HCT116 (cell line): ENCODE measurements around the gene IRX2. TPM values are rescaled to one million over a fixed set of nuclear protein-coding genes. Genes with fewer than 3 reads are reported as not detected.

Source experiments
- ATAC-seq: fragments of 200-7000 bp; cut with Tn5 transposase; 2 replicates; pipeline ENCODE4 v1.9.1; 2020; ENCODE audit warnings: mild to moderate bottlenecking, moderate library complexity
- BruUV-seq: library from RNA; stranded (reverse); fragments of 400-500 nt; replicated peaks from 2 replicates; lab custom pipeline; 2021; lab: Mats Ljungman, UMichigan
- CTCF ChIA-PET: fragments of 300-600 bp; sonication (Branson Sonifier 250); formaldehyde crosslinking; loops from one replicate; lab custom pipeline; 2021; ENCODE audit warnings: antibody characterized with exemption; lab: Charles Lee
- POLR2A ChIA-PET: fragments of 300-600, 350-600 bp; sonication (Branson Sonifier 250); formaldehyde crosslinking; loops from one replicate; lab custom pipeline; 2021; ENCODE audit warnings: antibody characterized with exemption; lab: Charles Lee
- RAD21 ChIA-PET, 2 experiments: fragments of 300-600 bp; sonication (Branson Sonifier 250); formaldehyde crosslinking; loops; one replicate each; lab custom pipeline; 2023; ENCODE audit warnings: low total read pairs in 2 of 2; ENCODE audit not compliant: uncharacterized antibody in 2 of 2, unreplicated experiment in 2 of 2, low non-redundant PET in 1 of 2; lab: Charles Lee
- DNase-seq: peaks from one replicate; pipeline ENCODE4 v3.0.0-alpha.2; 2010; ENCODE audit warnings: low read depth, low spot score
- H2AFZ ChIP-seq: fragments of 200-600 bp; shearing (Covaris generic), sonication (generic); 2 replicates; pipeline ENCODE4 v1.6.1; 2017; ENCODE audit warnings: low read depth, mixed run types, mixed read lengths, antibody characterized with exemption, low read length; ENCODE audit not compliant: poor library complexity, severe bottlenecking
- H3K27ac ChIP-seq: 2 replicates; pipeline ENCODE4 v1.5.1; 2012; ENCODE audit warnings: low read depth, low read length
- H3K27me3 ChIP-seq: fragments of 200-600 bp; sonication (generic); 2 replicates; pipeline ENCODE4 v1.6.1; 2016; ENCODE audit warnings: mixed run types, low read length, mixed read lengths; ENCODE audit not compliant: insufficient read depth
- H3K36me3 ChIP-seq, 2 experiments: fragments of 200-500 bp in 1 of 2; fragments of 200-600 bp in 1 of 2; sonication (Bioruptor generic) in 1 of 2; sonication (generic) in 1 of 2; 2 replicates each; pipeline versions ENCODE4 v1.5.1 to v1.6.1; 2014 to 2016; ENCODE audit warnings: low read length in 2 of 2, inconsistent platforms in 1 of 2, mixed read lengths in 1 of 2, mixed run types in 1 of 2; ENCODE audit not compliant: insufficient read depth in 2 of 2, control insufficient read depth in 1 of 2
- H3K4me1 ChIP-seq, 2 experiments: fragments of 200-600 bp in 1 of 2; sonication (generic) in 1 of 2; 2 replicates each; pipeline versions ENCODE4 v1.5.1 to v1.6.1; 2012 to 2017; ENCODE audit warnings: low read length in 2 of 2, inconsistent platforms in 1 of 2, mild to moderate bottlenecking in 1 of 2, mixed read lengths in 1 of 2, mixed run types in 1 of 2, moderate library complexity in 1 of 2; ENCODE audit not compliant: insufficient read depth in 2 of 2, control insufficient read depth in 1 of 2
- H3K4me2 ChIP-seq: fragments of 200-600 bp; sonication (generic); 2 replicates; pipeline ENCODE4 v1.6.1; 2017; ENCODE audit warnings: mixed run types, low read length, mixed read lengths
- H3K4me3 ChIP-seq, 2 experiments: fragments of 200-600 bp in 1 of 2; sonication (generic) in 1 of 2; replicated peaks in 1 of 2; 2 replicates each; pipeline ENCODE4 v1.5.1; 2011 to 2016; ENCODE audit warnings: low read length in 2 of 2, control low read depth in 1 of 2, low read depth in 1 of 2, mild to moderate bottlenecking in 1 of 2, mixed read lengths in 1 of 2, mixed run types in 1 of 2
- H3K79me2 ChIP-seq: fragments of 200-600 bp; sonication (generic); 2 replicates; pipeline ENCODE4 v1.6.1; 2017; ENCODE audit warnings: mild to moderate bottlenecking, mixed run types, low read length, moderate library complexity, mixed read lengths; ENCODE audit not compliant: insufficient read depth
- H3K9ac ChIP-seq: fragments of 200-600 bp; sonication (generic); 2 replicates; pipeline ENCODE4 v1.6.1; 2016; ENCODE audit warnings: low read length, mixed read lengths
- H3K9me2 ChIP-seq: fragments of 200-600 bp; sonication (generic), shearing (Covaris generic); 2 replicates; pipeline ENCODE4 v1.6.1; 2017; ENCODE audit warnings: mixed run types, mild to moderate bottlenecking, moderate library complexity; ENCODE audit not compliant: insufficient read depth
- H3K9me3 ChIP-seq, 2 experiments: fragments of 200-500 bp in 1 of 2; fragments of 200-600 bp in 1 of 2; sonication (Bioruptor generic) in 1 of 2; sonication (generic) in 1 of 2; 2 replicates each; pipeline ENCODE4 v1.6.1; 2014 to 2017; ENCODE audit warnings: low read length in 2 of 2, mixed read lengths in 2 of 2, inconsistent platforms in 1 of 2, low read depth in 1 of 2, mild to moderate bottlenecking in 1 of 2, mixed run types in 1 of 2, moderate library complexity in 1 of 2; ENCODE audit not compliant: control insufficient read depth in 1 of 2, insufficient read depth in 1 of 2
- H4K20me1 ChIP-seq: fragments of 200-600 bp; sonication (generic), shearing (Covaris generic); 2 replicates; pipeline ENCODE4 v1.6.1; 2017; ENCODE audit warnings: mixed run types, mild to moderate bottlenecking, moderate library complexity; ENCODE audit not compliant: insufficient read depth
- ATF3 ChIP-seq: IDR thresholded peaks from 2 replicates; pipeline ENCODE4 v1.6.1; 2012
- CBX3 ChIP-seq: IDR thresholded peaks from 2 replicates; pipeline ENCODE4 v1.6.1; 2012; ENCODE audit warnings: low read depth
- CTCF ChIP-seq, 3 experiments: fragments of 200-600 bp in 1 of 3; sonication (generic) in 1 of 3; IDR thresholded peaks in 2 of 3; conservative IDR thresholded peaks in 1 of 3; 2 replicates each; pipeline ENCODE4 v1.5.1; 2012 to 2017; ENCODE audit warnings: low read depth in 2 of 3, low read length in 2 of 3, antibody characterized with exemption in 1 of 3, borderline replicate concordance in 1 of 3, control low read depth in 1 of 3, mild to moderate bottlenecking in 1 of 3, mixed read lengths in 1 of 3, mixed run types in 1 of 3, moderate library complexity in 1 of 3; ENCODE audit not compliant: insufficient read depth in 1 of 3
- EGR1 ChIP-seq: IDR thresholded peaks from 2 replicates; pipeline ENCODE4 v1.6.1; 2012; ENCODE audit warnings: low read depth
- ELF1 ChIP-seq: IDR thresholded peaks from 2 replicates; pipeline ENCODE4 v1.6.1; 2012; ENCODE audit warnings: low read depth, borderline replicate concordance
- EZH2 ChIP-seq: fragments of 200-600 bp; sonication (generic); IDR thresholded peaks from 2 replicates; pipeline ENCODE4 v1.6.1; 2017; ENCODE audit warnings: antibody characterized with exemption, mixed run types
- EZH2phosphoT487 ChIP-seq: fragments of 200-600 bp; IDR thresholded peaks from 2 replicates; pipeline ENCODE4 v1.6.1; 2018; ENCODE audit warnings: antibody characterized with exemption, borderline replicate concordance
- FOSL1 ChIP-seq: IDR thresholded peaks from 2 replicates; pipeline ENCODE4 v1.6.1; 2012; ENCODE audit warnings: low read depth
- JUND ChIP-seq: IDR thresholded peaks from 2 replicates; pipeline ENCODE4 v1.6.1; 2012
- MAX ChIP-seq: IDR thresholded peaks from 2 replicates; pipeline ENCODE4 v1.6.1; 2012
- POLR2A ChIP-seq: IDR thresholded peaks from 2 replicates; pipeline ENCODE4 v1.7.0; 2011; ENCODE audit warnings: borderline replicate concordance; ENCODE audit not compliant: insufficient read depth, insufficient read length; ENCODE audit errors: extremely low read depth
- REST ChIP-seq: IDR thresholded peaks from 2 replicates; pipeline ENCODE4 v1.6.1; 2012; ENCODE audit warnings: low read depth
- SIN3A ChIP-seq: IDR thresholded peaks from 2 replicates; pipeline ENCODE4 v1.6.1; 2012; ENCODE audit warnings: low read depth
- SP1 ChIP-seq: IDR thresholded peaks from 2 replicates; pipeline ENCODE4 v1.6.1; 2012; ENCODE audit warnings: low read depth
- SRF ChIP-seq: IDR thresholded peaks from 2 replicates; pipeline ENCODE4 v1.6.1; 2012; ENCODE audit warnings: low read depth
- TCF7L2 ChIP-seq: IDR thresholded peaks from 2 replicates; pipeline ENCODE4 v1.7.0; 2011; ENCODE audit warnings: borderline replicate concordance, inconsistent platforms; ENCODE audit not compliant: insufficient read depth, insufficient read length; ENCODE audit errors: extremely low read depth
- YY1 ChIP-seq: IDR thresholded peaks from 2 replicates; pipeline ENCODE4 v1.6.1; 2011; ENCODE audit warnings: low read length, low read depth, moderate library complexity, mild to moderate bottlenecking; ENCODE audit not compliant: insufficient replicate concordance; ENCODE audit errors: extremely low read depth
- ZBTB33 ChIP-seq: IDR thresholded peaks from 2 replicates; pipeline ENCODE4 v1.6.1; 2011; ENCODE audit warnings: mild to moderate bottlenecking, low read length, moderate library complexity; ENCODE audit not compliant: insufficient replicate concordance; ENCODE audit errors: extremely low read depth
- ZFX ChIP-seq: fragments of 450-650 bp; IDR thresholded peaks from 2 replicates; pipeline ENCODE4 v1.6.1; 2017
- ZNF274 ChIP-seq: fragments of 200-500 bp; sonication (Bioruptor generic); IDR thresholded peaks from 2 replicates; pipeline ENCODE4 v1.6.1; 2014; ENCODE audit warnings: mild to moderate bottlenecking, low read depth, low read length, inconsistent platforms
- intact Hi-C: fragments of 100-400 bp; cut with micrococcal nuclease; formaldehyde crosslinking; loops from 2 replicates; pipeline ENCODE4 v1.10.0; 2022
- total RNA-seq: library from RNA; stranded (reverse); gene quantifications from one replicate; pipeline ENCODE4 v1.2.1, GENCODE V29; 2021; ENCODE audit not compliant: unreplicated experiment

Gene IRX2
- total RNA-seq, 1 experiment from 2014 or later = not detected

GRCh38 chr5:2754581-2755075, 3.2 kb upstream of the IRX2 start:
- H3K27ac ChIP-seq = no peak overlapping the region
- ATAC-seq (no peak), DNase-seq (no peak)
- CTCF ChIA-PET = no interaction called here
- intact Hi-C loops = no loop called here
- H2AFZ ChIP-seq = no peak overlapping the region
- TF ChIP-seq EZH2 = no peak
- TF ChIP-seq FOSL1 = no peak
- TF ChIP-seq SP1 = no peak
- TF ChIP-seq CBX3 = no peak
- TF ChIP-seq ZFX = no peak
- no peak for TF ChIP-seq ELF1
- TF ChIP-seq MAX = no peak
- TF ChIP-seq REST = no peak
- TF ChIP-seq ATF3 = no peak
- TF ChIP-seq CTCF (IDR thresholded peaks at IDR 0.05 in 2 of 3, conservative IDR thresholded peaks at IDR 0.05 in 1 of 3; ENCODE audit: borderline replicate concordance in 1 of 3, insufficient read depth in 1 of 3, low read depth in 2 of 3, low read length in 2 of 3) = no peak
- no peak for TF ChIP-seq EZH2phosphoT487
- TF ChIP-seq TCF7L2 = no peak
- no peak for TF ChIP-seq SRF
- no peak for TF ChIP-seq POLR2A
- TF ChIP-seq ZNF274 = no peak
- TF ChIP-seq ZBTB33 = no peak
- no peak for TF ChIP-seq EGR1
- no peak for TF ChIP-seq YY1
- no peak for TF ChIP-seq SIN3A
- TF ChIP-seq JUND = no peak
- no peaks in the 10 kb centered on the region for H3K79me2 ChIP-seq
- no peaks in the 10 kb centered on the region for H3K4me1 ChIP-seq
- H3K4me3 ChIP-seq = no peak overlapping the region
- no peaks in the 10 kb centered on the region for H3K36me3 ChIP-seq
- H3K9me2 ChIP-seq = no peaks in the 10 kb centered on the region
- no peaks in the 10 kb centered on the region for H3K27me3 ChIP-seq
- no peak overlapping the region for H3K9ac ChIP-seq
- POLR2A ChIA-PET = no interaction called here
- no TSS peak for BruUV-seq
- RAD21 ChIA-PET = no interaction called here
- H3K4me2 ChIP-seq = no peak overlapping the region
- H4K20me1 ChIP-seq = no peaks in the 10 kb centered on the region
- peaks cover 0 to 11% of the 10 kb centered on the region in 2 experiments; a peak in 2 of 4 replicates for H3K9me3 ChIP-seq
